Bronchial epithelial cell (primary cell): ENCODE measurements around the gene MBD5. TPM values are rescaled to one million over a fixed set of nuclear protein-coding genes. Genes with fewer than 3 reads are reported as not detected.

Experiments used
- DNase-seq: peaks from one replicate; pipeline ENCODE4 v3.0.0-alpha.2; 2010; ENCODE audit warnings: low read depth
- FAIRE-seq: peaks from 2 replicates; lab custom pipeline; 2011; peaks lifted over from hg19 to GRCh38; lab: Jason Lieb, UNC
- H3K27me3 ChIP-seq: 2 replicates; pipeline ENCODE4 v1.5.1; 2011; ENCODE audit warnings: low read length; ENCODE audit not compliant: control insufficient read depth, insufficient read depth
- H3K36me3 ChIP-seq: 2 replicates; pipeline ENCODE4 v1.5.1; 2011; ENCODE audit warnings: low read length; ENCODE audit not compliant: control insufficient read depth, insufficient read depth
- H3K4me3 ChIP-seq: 2 replicates; pipeline ENCODE4 v1.5.1; 2011; ENCODE audit warnings: mild to moderate bottlenecking, low read depth, low read length, control low read depth
- CTCF ChIP-seq: IDR thresholded peaks from 2 replicates; pipeline ENCODE4 v1.5.1; 2011; ENCODE audit warnings: mild to moderate bottlenecking, moderate library complexity, low read length, control low read depth, inconsistent platforms; ENCODE audit not compliant: insufficient read depth, severe bottlenecking
- total RNA-seq: library from RNA; depleted of rRNA; stranded (reverse); fragments of >200 nt; gene quantifications from 2 replicates; pipeline ENCODE4 v1.2.1, GENCODE V29; 2014

MBD5 gene
- total RNA-seq, 1 donor from 2014 or later = 5.3 TPM

- H3K27me3 ChIP-seq = peaks cover 2% of the 10 kb centered on the region
- no peak for DNase-seq
- no peak overlapping the region for H3K4me3 ChIP-seq
- no peaks in the 10 kb centered on the region for H3K36me3 ChIP-seq
- FAIRE-seq = no peak
- TF ChIP-seq CTCF = no peak
Observed at GRCh38 chr2:148548716-148549400, 528.0 kb downstream of the MBD5 start.

- Histone ChIP-seq H3K4me3 (no peak overlapping the region), H3K27me3 (peaks cover 3% of the 10 kb centered on the region), H3K36me3 (no peaks in the 10 kb centered on the region)
- TF ChIP-seq CTCF = no peak
- FAIRE-seq (no peak), DNase-seq (no peak)
Observed at GRCh38 chr2:148552675-148553331, 531.9 kb downstream of the MBD5 start.

- FAIRE-seq = no peak
- TF ChIP-seq CTCF = no peak
- DNase-seq = no peak
- Histone ChIP-seq H3K27me3 (peaks cover 3% of the 10 kb centered on the region), H3K4me3 (no peak overlapping the region), H3K36me3 (no peaks in the 10 kb centered on the region)
Observed at GRCh38 chr2:148553332-148553887, 532.5 kb downstream of the MBD5 start.

GRCh38 chr2:148554459-148555247, 533.8 kb downstream of the MBD5 start:
- no peak overlapping the region for H3K4me3 ChIP-seq
- FAIRE-seq (no peak), DNase-seq (no peak)
- no peak for TF ChIP-seq CTCF
- peaks cover 3% of the 10 kb centered on the region for H3K27me3 ChIP-seq
- H3K36me3 ChIP-seq = no peaks in the 10 kb centered on the region

GRCh38 chr2:148555622-148556294, 534.9 kb downstream of the MBD5 start:
- FAIRE-seq (no peak), DNase-seq (no peak)
- Histone ChIP-seq H3K27me3 (peaks cover 3% of the 10 kb centered on the region), H3K4me3 (no peak overlapping the region), H3K36me3 (no peaks in the 10 kb centered on the region)
- no peak for TF ChIP-seq CTCF
